ENCODE measurements around the gene RCVRN.

The RCVRN gene

DNA sequence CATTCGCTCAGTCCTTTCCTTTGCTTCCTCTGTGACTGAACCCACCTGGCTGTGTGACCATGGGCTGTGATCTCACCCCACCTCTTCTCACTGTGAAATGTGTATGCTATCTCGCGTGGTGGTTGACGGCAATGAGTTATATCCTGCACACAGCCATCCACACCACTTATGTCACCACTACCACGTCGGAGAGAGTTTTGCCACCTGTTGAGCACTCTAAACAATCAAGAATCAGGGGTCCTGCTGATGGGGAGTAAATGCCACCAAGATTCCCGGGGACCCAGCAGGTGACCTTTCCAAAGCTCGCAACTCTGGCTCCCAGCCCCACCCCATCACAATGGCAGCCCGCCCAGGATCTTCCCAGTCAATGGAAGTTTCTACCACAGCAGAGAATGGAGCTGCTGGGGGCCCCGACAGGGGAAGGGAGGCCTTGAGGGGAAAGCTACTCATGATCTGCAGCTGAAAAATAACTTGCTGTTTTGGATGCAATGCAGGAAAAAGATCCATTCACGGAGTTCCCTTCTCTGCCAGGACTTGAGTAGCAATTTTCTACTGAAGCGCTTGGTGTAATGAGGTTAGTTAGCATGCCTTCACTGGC lies 26.2 kb upstream of the RCVRN start:
- no peak for DNase-seq (ENCODE audit: low read depth in 1 of 2, low spot score in 1 of 2)
- no peak overlapping the region for H3K27ac ChIP-seq (replicated peaks)
- H3K4me3 ChIP-seq (replicated peaks; ENCODE audit: insufficient read depth, low read length): no peak overlapping the region

DNA sequence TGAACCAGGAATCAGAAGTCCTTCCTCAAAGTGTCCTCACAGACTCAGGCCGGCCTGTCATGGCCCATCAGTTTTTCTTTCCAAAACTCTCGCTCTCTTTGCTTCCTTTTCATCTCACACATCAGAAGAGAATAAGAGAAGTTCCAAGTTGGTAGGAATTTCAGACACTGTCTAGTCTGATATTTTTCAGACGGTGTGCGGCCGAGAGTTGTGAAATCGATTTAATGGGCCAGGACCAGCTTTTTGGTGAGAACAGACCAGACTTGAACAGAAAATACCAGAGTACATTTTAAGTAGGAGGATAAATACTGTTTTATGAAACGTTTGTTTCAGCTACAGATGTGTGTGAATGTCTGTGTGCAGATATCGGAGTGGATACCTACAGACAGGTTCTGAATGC lies 24.8 kb upstream of the RCVRN start:
- H3K27me3 ChIP-seq (ENCODE audit: insufficient read depth, poor library complexity, severe bottlenecking): no peaks in the 10 kb centered on the region
- TF ChIP-seq, protein P1, sequence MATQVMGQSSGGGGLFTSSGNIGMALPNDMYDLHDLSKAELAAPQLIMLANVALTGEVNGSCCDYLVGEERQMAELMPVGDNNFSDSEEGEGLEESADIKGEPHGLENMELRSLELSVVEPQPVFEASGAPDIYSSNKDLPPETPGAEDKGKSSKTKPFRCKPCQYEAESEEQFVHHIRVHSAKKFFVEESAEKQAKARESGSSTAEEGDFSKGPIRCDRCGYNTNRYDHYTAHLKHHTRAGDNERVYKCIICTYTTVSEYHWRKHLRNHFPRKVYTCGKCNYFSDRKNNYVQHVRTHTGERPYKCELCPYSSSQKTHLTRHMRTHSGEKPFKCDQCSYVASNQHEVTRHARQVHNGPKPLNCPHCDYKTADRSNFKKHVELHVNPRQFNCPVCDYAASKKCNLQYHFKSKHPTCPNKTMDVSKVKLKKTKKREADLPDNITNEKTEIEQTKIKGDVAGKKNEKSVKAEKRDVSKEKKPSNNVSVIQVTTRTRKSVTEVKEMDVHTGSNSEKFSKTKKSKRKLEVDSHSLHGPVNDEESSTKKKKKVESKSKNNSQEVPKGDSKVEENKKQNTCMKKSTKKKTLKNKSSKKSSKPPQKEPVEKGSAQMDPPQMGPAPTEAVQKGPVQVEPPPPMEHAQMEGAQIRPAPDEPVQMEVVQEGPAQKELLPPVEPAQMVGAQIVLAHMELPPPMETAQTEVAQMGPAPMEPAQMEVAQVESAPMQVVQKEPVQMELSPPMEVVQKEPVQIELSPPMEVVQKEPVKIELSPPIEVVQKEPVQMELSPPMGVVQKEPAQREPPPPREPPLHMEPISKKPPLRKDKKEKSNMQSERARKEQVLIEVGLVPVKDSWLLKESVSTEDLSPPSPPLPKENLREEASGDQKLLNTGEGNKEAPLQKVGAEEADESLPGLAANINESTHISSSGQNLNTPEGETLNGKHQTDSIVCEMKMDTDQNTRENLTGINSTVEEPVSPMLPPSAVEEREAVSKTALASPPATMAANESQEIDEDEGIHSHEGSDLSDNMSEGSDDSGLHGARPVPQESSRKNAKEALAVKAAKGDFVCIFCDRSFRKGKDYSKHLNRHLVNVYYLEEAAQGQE (IDR thresholded peaks at IDR 0.05; ENCODE audit: insufficient replicate concordance, low read depth): no peak
- TF ChIP-seq SPI1 (IDR thresholded peaks at IDR 0.05; ENCODE audit: borderline replicate concordance, low read depth) (no peak), GABPA (IDR thresholded peaks at IDR 0.05; ENCODE audit: low read depth) (no peak), POLR2AphosphoS5 (IDR thresholded peaks at IDR 0.05; ENCODE audit: low read depth) (no peak)
- TF ChIP-seq, protein P2, sequence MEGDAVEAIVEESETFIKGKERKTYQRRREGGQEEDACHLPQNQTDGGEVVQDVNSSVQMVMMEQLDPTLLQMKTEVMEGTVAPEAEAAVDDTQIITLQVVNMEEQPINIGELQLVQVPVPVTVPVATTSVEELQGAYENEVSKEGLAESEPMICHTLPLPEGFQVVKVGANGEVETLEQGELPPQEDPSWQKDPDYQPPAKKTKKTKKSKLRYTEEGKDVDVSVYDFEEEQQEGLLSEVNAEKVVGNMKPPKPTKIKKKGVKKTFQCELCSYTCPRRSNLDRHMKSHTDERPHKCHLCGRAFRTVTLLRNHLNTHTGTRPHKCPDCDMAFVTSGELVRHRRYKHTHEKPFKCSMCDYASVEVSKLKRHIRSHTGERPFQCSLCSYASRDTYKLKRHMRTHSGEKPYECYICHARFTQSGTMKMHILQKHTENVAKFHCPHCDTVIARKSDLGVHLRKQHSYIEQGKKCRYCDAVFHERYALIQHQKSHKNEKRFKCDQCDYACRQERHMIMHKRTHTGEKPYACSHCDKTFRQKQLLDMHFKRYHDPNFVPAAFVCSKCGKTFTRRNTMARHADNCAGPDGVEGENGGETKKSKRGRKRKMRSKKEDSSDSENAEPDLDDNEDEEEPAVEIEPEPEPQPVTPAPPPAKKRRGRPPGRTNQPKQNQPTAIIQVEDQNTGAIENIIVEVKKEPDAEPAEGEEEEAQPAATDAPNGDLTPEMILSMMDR (IDR thresholded peaks at IDR 0.05; ENCODE audit: insufficient read depth, low read length): no peak

More for the DNA sequence above, 26.2 kb upstream of the RCVRN start:
- H3K27me3 ChIP-seq (ENCODE audit: insufficient read depth, poor library complexity, severe bottlenecking): no peaks in the 10 kb centered on the region
- TF ChIP-seq, protein P2 (IDR thresholded peaks at IDR 0.05; ENCODE audit: insufficient read depth, low read length): no peak
- TF ChIP-seq GABPA (IDR thresholded peaks at IDR 0.05; ENCODE audit: low read depth) (no peak), POLR2AphosphoS5 (IDR thresholded peaks at IDR 0.05; ENCODE audit: low read depth) (no peak), SPI1 (IDR thresholded peaks at IDR 0.05; ENCODE audit: borderline replicate concordance, low read depth) (no peak)
- TF ChIP-seq, protein P1 (IDR thresholded peaks at IDR 0.05; ENCODE audit: insufficient replicate concordance, low read depth): no peak

DNA sequence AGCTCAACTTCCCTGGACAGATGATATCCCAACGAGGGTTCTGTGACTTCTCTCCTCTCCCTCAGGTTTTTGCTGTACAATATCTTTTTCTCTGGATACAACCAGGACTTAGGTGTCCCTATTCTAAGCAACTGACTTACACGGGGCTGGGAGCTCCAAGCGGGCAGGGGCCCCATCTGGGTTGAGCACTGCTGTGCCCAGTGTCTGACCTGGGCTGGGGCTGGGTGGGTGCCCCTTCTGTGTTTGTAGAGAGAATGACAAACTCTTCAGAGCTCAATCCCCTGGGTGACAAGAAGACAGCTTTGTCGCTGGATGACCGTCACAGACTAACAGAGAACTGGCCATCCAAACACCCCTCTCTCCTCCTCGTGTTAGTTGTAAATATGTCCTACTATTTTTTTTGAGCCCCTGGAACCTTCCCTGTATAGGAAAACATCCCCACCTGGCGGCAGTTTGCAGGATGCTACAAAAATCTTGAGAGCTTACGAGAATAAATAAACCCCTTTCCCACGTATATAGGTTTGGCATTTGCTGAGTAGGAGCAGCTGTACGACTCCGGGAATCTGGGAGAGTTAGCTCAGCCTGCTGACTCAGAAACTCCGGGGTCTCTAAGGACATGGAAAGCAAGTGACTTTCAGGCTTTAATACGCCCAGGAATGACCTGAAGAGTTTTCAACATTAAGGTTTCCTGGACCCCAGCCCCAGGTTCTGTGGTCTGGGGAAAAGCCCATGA lies 23.7 kb upstream of the RCVRN start:
- no peak for TF ChIP-seq SPI1 (IDR thresholded peaks at IDR 0.05; ENCODE audit: borderline replicate concordance, low read depth)
- TF ChIP-seq, protein P1 (IDR thresholded peaks at IDR 0.05; ENCODE audit: insufficient replicate concordance, low read depth): no peak
- no peak for TF ChIP-seq GABPA (IDR thresholded peaks at IDR 0.05; ENCODE audit: low read depth)
- TF ChIP-seq, protein P2 (IDR thresholded peaks at IDR 0.05; ENCODE audit: insufficient read depth, low read length): no peak
- TF ChIP-seq POLR2AphosphoS5 (IDR thresholded peaks at IDR 0.05; ENCODE audit: low read depth): no peak
- DNase-seq (ENCODE audit: low read depth in 1 of 2, low spot score in 1 of 2): no peak
- H3K27me3 ChIP-seq (ENCODE audit: insufficient read depth, poor library complexity, severe bottlenecking): no peaks in the 10 kb centered on the region
- H3K4me3 ChIP-seq (replicated peaks; ENCODE audit: insufficient read depth, low read length): no peak overlapping the region
- no peak overlapping the region for H3K27ac ChIP-seq (replicated peaks)

More for the DNA sequence above, 24.8 kb upstream of the RCVRN start:
- no peak for DNase-seq (ENCODE audit: low read depth in 1 of 2, low spot score in 1 of 2)
- Histone ChIP-seq H3K4me3 (replicated peaks; ENCODE audit: insufficient read depth, low read length) (no peak overlapping the region), H3K27ac (replicated peaks) (no peak overlapping the region)
